GM19468 (cell line): ENCODE measurements around the gene LRRC4.

Experiments
- ATAC-seq: cut with Tn5 transposase; IDR thresholded peaks from one replicate; pipeline ENCODE4 v1.9.1; 2021; ENCODE audit warnings: mild to moderate bottlenecking, moderate library complexity, moderate number of reproducible peaks; ENCODE audit not compliant: unreplicated experiment; ENCODE audit errors: extremely low read depth

The LRRC4 gene

DNA sequence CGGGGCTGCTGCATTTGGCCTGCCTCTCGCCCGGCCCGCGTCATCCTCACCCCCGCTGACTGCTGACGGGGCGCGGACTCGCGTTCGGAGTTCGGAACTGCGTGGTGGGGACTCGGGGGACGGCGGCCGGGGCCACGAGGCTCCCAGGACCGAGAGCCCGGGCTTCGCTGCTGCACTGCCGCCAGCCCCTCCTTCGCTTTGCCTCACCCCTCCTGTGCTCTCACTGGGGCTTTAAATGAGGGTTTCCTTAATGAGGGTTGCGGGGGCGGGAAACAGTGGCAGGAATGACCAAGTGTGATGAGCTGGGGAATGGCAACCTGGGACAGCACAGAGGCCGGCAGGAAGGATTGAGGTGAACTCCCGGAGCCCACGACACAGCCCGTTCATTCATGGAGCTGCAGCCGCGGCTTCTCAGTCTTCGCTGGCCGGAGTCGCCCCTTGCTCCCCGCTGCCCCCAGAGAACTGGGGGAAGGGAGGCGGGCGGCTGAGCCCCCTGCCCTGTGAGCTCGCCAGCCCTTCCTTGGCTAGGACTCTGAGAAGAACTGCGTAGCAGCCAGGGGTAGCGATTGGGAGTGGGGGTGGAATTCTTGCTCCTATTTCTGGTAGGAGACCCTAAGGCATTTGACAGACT, 1.5 kb upstream of the LRRC4 start:
- ATAC-seq: no peak

DNA sequence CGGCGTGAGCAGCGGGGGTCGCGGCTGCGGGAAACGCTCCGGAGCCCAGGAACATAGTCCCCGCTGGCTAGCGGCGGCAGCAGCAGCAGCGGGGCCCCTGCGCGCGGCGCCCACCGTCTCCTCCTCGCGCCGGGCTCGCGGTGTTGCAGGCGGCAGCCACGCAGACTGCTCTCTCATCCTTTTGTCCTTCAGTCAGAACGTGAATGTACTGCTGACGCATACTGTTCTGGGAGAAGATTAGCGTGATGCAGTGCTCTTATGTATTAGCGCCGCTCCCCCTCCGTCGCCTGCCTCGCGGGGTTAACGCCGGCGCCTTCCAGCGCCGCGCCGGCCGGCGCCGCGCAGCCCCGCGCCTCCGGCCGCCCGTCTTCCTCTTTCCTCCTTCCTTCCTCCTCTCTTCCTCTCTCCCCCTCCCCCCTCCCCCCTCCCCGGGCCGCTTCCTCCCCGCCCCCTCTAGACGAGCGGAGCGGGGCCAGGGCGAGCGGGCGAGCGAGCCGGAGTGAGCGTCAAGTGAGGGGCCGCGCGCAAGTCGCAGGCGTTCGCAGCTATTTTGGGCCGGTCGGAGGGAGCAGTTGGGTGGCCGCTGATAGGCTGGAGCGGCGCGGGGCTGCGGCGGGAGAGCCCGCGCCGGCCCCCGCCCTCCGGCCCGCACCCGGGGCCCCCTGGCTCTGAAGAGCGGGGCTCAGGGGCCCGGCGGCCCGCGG, 816 bp upstream of the LRRC4 start:
- peak; percentile 30 for ATAC-seq

DNA sequence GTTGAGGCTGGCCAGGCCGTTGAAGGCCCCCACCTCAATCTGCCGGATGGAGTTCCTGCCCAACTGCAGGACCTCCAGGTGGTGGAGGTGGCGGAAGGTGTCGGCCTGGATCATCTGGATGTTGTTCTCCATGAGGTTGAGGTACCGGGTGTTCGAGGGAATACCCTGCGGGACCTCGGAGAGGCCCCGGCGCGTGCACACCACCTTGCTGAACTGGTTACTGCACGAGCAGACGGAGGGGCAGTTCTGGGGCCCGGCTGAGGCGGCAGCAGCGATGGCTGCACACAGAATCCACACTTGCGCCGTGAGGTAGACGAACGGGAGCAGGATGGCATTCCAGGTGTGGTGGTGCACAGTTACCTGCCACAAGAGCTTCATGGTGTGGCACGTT, 979 bp downstream of the LRRC4 start:
- ATAC-seq: no peak

DNA sequence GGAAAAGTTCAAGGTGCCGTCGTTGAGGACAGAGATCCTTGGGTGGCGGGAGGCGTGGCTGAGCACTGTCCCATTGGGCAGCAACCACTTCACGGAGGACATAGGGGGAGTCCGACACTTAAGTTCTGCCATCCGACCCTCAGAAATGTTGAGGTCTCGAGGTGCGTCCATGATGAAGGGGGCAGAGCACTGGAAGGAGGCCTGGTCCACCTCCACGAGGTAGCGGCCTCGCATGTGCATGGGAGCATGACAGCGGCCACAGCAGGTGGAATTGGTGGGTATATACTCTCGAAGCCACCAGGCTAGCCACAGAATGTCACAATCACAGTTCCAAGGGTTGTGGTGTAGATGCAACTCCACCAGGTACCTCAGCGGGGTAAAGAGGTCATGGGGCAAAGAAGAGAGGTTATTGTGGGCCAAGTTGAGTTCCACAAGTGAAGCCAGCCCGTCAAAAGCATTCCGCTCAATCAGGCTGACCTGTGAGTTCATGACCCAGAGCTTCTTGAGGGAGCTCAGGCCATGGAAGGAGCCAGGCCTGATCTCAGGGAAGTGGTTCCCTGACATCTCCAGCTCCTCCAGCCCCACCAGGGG, 1.7 kb downstream of the LRRC4 start:
- ATAC-seq: no peak

GRCh38 chr7:128027485-128027980, 3.7 kb downstream of the LRRC4 start:
- no peak for ATAC-seq

DNA sequence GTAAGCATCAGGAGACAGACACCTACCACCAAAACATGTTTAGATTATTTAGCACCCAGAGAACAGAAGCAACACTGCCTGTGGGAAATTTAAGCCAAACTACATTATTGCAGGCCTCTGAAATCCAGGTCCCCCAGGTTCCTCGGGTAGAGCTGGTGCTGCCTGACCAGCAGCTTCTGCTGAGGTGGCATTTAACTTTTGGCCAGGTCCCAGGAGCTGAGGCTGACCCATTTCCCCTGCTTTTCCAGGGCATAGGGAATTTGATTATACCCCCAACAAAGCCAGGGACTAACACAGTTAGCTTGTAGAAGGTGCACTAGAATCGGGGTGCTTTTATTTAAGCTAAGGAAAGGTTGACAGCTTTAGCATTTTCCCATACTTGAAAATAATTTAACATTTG, 4.7 kb downstream of the LRRC4 start:
- ATAC-seq: no peak

DNA sequence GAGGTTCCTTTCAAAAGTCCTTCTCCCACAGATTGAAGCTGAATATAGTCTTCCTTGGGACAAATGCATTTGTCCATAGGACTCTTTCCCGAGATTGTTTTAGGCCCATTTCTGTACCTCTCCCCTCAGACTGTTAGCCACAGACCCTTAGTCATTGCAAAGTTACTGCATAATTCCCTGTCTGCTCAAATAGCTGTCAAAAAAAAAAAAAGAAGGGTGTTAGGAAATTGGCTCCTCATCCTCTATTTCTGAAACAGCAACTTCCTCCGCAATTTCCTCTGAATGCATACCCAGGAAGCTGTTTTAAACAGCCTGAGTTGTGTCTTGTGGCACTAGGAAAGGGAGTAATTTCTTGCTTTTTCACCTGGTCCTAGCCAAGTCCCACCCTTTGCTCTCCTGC, 5.4 kb downstream of the LRRC4 start:
- ATAC-seq: no peak

GRCh38 chr7:128025380-128025779, 5.9 kb downstream of the LRRC4 start:
- ATAC-seq: no peak

DNA sequence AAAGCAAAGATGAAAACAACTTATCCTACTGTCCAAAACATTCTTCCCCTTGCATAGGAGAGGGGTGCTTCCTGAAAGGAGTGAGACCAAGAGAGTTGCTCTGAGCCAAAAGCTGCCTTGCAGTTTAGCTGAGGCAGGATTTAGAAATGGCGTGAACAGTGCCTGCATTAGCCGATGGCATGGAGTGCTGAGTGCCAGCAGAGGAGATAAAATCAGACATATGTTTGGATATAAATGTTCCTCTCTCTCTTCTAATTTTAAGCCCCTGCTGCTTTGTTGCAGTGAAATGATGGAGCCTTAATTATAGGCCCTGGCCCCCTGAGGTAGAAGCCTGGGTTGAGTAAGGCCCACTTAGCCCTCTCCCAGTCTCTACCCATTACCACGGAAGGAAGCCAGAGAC, 7.1 kb downstream of the LRRC4 start:
- ATAC-seq: no peak

DNA sequence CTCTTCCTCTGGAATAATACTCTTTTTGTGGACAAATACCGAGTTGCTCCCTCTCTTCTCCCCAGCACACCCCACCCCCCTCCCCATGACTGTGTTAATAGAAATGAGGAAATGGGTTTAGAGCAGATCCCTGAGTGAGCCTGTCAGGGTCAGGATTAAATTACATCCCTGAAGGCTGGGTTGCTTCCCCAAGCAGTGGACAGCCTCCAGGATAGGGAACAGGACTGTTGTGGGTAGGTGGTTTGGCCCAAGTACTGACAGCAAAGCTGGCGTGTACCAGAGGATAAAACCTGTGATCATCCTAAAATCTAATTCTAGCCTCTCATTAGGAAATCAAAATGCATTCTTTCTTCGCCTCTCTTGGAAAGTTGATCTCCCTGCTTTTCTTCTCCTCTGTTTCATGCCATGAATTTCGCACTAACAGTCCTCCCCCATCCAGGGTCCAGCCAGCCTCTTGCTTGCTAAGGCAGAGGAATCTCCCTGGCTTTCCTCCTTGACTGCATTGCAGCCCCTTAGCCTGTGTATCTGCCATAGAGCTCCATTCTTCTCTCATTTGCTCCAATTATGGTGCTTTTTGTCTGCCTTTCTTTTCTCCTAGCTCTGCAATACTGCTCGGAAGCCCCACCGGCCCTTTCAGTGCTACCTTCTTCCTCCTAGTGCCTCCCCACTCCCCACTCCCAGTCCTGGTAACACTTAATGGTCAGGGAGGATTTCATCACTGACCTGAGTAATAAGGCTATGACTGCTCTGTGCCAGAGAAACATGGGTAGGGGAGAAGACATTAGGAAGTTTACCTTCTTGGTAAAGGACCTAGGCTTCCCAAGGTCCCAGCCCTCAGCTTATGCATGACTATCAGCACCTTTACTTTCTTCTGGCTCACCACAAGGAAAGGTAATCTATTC, 8.4 kb downstream of the LRRC4 start:
- no peak for ATAC-seq

- no peak for ATAC-seq
Measured at GRCh38 chr7:128021366-128021765, 9.9 kb downstream of the LRRC4 start.

DNA sequence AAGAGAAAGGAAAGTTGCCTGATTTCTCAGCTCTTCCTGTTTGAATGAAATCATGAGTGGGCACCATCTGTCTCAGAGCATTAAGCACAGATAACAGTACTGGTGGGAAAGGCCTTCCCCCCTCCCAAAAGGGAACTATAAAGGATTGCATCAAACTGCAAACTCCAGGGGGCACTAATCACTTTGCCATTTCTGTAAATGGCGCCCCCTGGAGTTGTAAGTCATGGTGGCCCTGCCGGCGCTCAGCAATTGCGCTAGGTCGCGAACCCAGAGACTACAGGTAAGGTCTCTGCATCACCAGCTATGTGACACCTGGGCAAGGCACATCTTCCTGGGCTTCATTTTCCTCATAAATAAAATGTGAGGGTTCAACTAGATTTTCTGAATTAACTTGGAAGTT, 11.1 kb downstream of the LRRC4 start:
- ATAC-seq: no peak

GRCh38 chr7:128019288-128019687, 11.9 kb downstream of the LRRC4 start:
- no peak for ATAC-seq

- ATAC-seq: no peak
Measured at GRCh38 chr7:128017862-128018845, 13.1 kb downstream of the LRRC4 start.

DNA sequence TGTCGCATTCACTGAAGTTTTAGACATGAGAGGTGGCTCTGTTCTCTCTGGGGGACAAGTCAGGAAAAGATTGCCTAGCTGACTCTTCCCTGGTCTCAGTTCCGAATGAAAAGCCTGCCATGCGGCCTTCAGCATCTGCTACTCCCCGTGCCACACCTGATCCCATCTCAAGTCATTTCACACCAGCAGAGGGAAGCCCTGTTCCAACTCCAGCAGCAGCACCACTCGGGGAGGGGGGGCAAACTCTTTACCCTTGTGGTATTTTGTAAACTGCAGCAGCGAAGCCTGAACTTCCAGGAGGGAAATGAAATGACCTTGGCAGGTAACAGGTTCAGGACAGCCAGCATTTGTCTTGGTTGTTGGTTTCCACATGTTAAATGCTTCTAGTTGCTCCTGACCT, 13.8 kb downstream of the LRRC4 start:
- ATAC-seq: no peak

- ATAC-seq: no peak
Measured at GRCh38 chr7:128014811-128015210, 16.4 kb downstream of the LRRC4 start.

DNA sequence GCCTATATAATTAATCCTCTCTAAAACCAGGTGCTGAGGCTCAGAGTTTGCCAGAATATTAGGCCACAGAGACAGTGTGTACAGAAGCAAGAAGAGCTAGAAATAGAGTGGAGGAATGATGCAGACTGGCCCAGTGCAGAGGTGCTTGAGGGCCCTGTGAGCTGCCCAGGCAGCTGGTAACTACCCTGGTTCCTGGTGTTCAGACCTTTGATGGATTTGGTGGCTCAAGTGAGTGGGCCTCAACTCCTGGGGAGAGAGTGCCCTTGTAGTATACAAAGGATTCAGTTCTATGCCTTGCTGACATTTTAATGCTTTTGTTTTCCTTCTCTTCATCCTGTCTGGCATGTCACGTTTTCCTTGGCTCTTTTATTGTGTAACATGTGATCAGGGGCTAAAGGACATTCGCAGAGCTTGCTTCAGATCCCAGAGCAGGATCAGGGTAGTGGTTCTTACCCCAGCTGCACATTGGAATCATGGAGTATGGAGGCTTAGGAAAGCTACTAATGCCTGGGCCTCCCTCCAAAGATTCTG, 20.0 kb downstream of the LRRC4 start:
- no peak for ATAC-seq

DNA sequence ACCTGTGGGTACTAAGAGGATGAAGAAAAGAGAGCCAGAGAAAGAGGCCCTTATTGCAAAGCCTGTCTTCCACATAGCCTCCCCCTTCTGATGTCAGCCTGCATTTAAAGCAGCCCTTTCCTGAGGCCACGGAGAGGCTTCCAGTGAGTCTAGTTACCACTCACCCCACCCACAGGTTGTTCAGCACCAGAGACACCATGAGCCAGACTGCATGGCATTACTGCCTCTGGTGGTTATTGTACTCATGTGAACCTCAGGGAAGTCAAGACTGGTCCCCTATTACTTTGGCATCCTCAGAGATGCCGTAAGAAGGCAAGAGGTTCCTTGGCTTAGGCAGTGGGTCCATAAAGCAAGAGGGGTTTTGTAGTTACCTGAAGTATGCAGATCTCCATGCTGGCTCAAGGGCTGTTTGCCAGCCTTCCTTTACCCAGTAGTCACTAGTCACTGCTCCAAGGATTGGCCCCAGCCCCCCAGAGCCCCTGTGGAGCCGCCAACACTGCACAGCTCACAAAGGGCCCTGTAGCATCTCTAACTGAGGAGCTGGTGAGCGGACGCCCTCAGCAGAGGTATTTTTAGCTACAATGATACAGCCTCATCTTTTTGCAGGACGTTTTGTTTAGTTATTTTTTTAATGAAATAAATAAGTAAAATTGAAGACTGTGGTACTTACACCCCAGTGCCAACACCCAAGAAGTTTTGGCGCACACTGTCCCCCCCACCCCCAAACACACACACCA, 20.7 kb downstream of the LRRC4 start:
- ATAC-seq: no peak

DNA sequence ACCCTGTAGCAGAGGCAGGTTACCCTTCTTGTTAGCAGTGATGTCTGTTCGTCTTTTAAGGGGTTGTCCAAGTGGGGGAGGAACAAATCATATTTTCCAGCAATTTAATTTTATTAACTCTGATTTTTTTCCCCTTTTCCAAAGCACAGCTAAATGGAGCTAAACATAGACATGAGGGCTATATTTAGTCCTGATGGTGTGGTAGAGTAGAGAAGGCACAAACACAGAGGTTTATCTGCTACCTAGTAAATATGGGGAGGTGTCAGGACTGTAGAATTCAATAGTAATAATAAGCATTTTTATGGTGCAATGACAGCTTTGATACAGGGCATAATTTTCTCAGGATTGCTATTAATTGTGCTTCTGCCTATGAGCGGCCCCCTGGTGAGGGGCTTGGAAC, 22.5 kb downstream of the LRRC4 start:
- ATAC-seq: no peak
